GM12892 (cell line): ENCODE measurements around the gene MEPCE.

Source experiments
- POLR2A ChIP-seq: IDR thresholded peaks from 2 replicates; pipeline ENCODE4 v1.6.1; 2011; ENCODE audit warnings: low read depth, low read length, control low read depth
- POLR2AphosphoS5 ChIP-seq: IDR thresholded peaks from 2 replicates; pipeline ENCODE4 v1.6.1; 2011; ENCODE audit warnings: low read depth, low read length, control low read depth
- TAF1 ChIP-seq: IDR thresholded peaks from 2 replicates; pipeline ENCODE4 v1.6.1; 2011; ENCODE audit warnings: low read depth, mild to moderate bottlenecking, control low read depth, low read length, borderline replicate concordance

DNA sequence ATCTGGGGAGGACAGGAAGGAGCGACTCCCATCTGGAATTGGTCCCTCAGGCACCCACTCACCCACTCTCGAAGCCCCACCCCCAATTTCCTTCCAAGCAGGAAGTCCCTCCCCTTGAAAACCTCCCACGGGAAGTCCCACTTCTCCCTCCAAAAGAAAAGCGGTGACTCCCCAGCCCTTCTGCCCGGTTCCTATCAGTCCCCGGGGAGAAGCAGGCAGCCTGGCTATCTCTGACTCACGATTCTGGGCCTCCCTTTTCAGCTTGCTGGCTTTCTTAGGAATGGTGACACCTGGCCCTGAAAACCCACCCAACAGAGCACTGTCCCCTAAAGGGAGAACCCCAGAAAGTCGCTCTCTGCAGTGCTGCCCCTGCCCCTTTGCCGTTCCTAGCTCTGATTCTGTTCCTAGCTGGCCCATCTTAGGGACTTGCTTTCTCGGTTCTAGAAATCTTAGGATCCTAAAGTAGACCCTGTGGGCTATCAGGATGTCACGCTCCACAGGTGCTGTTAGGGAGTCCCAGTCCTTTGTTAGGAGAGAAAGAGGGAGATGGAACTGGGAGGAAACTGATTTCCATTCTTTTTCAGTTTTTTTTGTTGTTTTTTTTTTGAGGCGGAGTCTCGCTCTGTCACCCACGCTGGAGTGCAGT is 43.3 kb downstream of the MEPCE start:
- TF ChIP-seq TAF1 (no peak), POLR2A (no peak), POLR2AphosphoS5 (no peak)
